Measurements from ENCODE around the gene DMXL2.
"Not testable (repeated sequence)": the region's sequence is repeated elsewhere in the genome, so short reads cannot be mapped to it uniquely, and the experiment has no call there.

The DMXL2 gene

GRCh38 chr15:51576911-51577500, 45.6 kb downstream of the DMXL2 start:
- peak; percentile 89 for DNase-seq (ENCODE audit: low read depth)

DNA sequence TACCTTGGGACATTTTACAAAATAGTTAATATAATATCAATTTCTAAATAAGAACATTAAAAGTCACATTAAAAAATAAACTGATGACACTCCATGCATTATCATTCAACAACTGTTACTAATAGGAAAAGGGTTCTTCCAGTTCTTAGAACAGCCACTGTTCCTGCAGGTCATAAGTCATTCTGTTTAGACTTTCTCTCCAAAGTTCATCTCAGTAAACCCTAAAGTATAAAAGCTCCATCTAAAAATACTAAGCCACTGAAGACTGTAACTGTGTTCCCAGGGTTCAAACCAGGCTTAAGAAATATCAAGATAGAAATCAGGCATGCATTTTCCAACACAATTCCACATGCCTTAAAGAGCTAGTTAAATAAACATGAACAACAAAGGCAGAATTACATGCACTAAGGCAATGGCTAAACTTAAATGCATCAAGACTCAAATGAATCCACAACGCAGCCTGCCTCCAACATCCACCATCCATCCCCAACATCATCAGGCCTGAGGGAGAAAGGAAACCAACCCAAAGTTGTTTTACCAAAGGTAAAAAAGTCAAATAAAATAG, 46.2 kb downstream of the DMXL2 start:
- no peak for DNase-seq (ENCODE audit: low read depth)

- DNase-seq (ENCODE audit: low read depth) = no peak
Observed at GRCh38 chr15:51575775-51576174, 46.8 kb downstream of the DMXL2 start.

DNA sequence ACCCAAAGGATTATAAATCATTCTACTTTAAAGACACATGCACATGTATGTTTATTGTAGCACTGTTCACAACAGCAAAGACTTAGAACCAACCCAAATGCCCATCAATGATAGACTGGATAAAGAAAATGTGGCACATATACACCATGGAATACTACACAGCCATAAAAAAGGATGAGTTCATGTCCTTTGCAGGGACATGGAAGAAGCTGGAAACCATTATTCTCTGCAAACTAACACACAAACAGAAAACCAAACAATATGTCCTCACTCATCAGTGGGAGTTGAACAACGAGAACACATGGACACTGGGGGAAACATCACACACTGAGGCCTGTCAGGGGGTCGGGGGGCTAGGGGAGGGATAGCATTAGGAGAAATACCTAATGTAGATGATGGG, 49.2 kb downstream of the DMXL2 start:
- DNase-seq (ENCODE audit: low read depth) = not testable (repeated sequence)

GRCh38 chr15:51568939-51569784, 53.4 kb downstream of the DMXL2 start:
- DNase-seq (ENCODE audit: low read depth) = not testable (repeated sequence)

DNA sequence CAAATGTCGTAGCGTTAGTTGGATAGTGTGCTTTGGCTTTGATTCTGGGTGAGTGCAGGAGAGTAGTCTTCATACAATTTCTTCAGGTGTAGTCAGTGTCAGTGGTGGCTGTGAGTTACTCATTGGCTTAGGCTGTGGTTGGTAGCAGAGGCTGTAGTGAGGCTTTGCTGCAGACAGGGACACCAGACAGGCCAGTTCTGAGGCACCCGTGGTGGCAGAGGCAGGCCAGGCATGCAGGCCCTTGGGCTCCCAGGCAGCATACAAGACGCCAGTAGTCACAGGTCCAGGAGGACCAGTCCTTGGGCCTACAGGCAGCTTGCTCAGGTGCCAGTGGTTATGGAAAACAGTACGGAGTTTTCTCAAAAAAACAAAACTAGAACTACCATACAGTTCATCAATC, 61.3 kb downstream of the DMXL2 start:
- DNase-seq (ENCODE audit: low read depth) = no peak

- no peak for DNase-seq (ENCODE audit: low read depth)
Observed at GRCh38 chr15:51558876-51559275, 63.7 kb downstream of the DMXL2 start.

GRCh38 chr15:51558411-51558810, 64.2 kb downstream of the DMXL2 start:
- DNase-seq (ENCODE audit: low read depth) = no peak

DNA sequence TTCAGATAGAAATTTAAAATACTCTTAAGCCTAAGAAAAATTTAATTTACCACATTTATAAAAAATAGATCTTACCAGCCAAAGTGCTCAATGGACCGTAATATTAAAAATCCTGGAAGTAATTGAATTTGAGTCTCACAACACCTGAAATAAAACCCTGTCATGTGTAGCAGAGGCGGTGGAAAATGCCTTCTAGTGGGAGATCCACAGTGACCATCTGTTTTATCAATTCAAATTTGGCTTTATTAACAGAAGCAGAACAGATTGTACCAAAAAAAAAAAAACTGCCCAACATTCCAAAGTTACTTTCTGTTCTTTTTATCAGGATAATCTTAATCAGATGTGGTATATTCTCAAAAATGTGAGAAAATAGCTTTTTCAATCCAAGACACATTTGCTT, 71.7 kb downstream of the DMXL2 start:
- no peak for DNase-seq (ENCODE audit: low read depth)

DNA sequence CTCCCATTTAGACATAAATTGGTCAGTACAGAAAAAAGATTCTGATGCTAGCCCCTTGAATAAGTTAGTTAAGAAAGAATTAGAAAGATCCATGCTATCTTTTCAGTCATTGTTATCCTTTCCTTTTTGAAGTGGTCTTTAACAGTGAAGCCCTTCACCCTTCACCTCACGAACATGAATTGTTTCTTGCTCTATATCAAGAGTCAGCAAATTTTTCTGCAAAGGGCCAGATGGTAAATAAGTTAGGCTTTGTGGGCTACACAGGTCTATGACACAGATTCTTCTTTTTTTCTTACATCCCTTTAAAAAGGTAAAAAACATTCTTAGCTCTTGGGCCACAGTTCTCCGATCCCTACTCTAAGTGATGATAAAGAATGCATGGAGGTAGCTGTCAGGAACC, 74.9 kb downstream of the DMXL2 start:
- DNase-seq (ENCODE audit: low read depth) = no peak

- DNase-seq (ENCODE audit: low read depth) = peak; percentile 18
Observed at GRCh38 chr15:51536965-51537574, 85.5 kb downstream of the DMXL2 start.

DNA sequence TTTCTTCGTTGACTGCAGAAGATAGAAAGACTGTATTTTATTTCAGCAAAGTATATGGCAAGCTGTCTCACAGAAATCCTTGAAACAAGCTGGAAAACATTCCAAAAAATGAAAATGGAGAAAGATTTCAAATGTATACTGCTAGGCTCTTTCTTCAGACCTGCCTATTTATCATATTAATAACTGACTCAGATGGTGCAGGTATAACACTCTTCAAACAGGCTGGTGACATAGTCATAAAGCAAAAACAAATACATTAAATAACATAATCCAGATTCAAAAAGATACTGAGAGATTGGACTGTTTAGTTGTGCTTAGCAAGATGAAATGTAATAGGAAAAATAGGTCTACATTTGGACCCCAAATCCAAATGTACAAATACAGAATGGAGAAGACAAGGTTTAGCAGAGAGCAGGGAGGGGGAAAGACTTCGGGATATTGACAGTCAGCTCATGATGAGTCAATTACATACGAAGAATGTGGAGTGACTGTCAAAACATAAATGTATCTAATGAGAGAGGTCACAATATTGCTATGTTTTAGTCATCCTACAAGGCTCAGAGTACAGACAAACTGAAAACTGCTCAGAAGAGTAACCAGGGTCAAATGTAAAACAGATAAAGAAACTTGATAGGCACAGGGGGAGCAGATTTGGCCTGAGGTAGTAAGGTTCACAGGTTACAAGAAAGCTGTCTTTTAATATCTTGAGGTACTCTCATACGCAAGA, 88.7 kb downstream of the DMXL2 start:
- no peak for DNase-seq (ENCODE audit: low read depth)

GRCh38 chr15:51526955-51527354, 95.6 kb downstream of the DMXL2 start:
- DNase-seq (ENCODE audit: low read depth) = no peak

DNA sequence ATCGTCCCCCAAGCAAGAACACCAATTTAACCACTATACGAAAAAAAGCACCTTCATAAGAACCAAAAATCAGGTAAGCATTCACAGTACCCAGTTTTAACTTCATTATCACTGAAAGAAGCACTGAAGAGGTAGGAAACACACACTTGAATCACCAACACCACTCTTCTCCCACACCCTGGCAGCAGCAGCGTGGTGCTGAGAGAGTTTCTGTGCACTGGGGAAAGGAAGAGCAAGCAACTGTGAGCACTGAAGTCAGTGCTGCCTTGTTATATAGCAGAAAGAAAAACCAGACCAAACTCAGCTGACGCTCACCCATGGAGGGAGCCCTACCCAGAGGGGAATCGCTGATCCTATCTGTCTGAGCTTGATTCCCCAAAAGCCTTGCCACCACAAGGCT, 98.2 kb downstream of the DMXL2 start:
- no peak for DNase-seq (ENCODE audit: low read depth)

GRCh38 chr15:51516291-51516690, 106.3 kb downstream of the DMXL2 start:
- no peak for DNase-seq (ENCODE audit: low read depth)

DNA sequence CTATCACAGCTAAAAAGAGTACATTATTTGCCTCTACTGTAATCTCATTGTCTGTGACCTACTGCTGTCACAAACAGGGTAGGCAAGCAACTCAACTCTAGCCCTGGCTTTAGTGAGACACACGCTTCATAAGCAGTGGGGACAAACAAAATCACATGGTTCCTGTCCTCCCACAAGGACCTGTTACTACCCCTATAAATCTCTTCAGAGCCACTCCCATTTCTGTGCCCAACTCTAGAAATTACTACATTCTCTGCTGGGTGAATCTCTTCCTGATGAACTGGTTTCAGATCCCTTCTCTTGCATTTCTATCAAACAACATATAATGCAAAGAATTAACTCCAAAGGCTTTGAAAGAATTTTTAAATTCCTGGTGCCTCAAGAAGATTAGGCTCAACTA, 117.3 kb downstream of the DMXL2 start:
- no peak for DNase-seq (ENCODE audit: low read depth)

DNA sequence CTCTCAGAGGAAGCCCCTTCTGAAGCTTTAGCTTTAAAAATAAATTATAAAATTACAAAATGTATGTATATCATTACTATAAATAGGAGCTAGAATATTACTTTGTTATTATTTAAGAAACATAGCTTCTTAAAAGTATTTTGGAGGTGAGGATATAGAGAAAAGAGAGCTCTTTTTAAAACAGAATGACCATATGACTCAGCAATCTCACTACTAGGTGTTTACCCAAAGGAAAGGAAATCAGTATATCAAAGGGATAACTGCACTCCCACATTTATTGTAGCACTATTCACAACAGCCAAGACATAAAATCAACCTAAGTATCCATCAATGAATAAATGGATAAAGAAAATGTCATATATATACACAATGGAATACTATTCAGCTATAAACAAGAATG, 119.6 kb downstream of the DMXL2 start:
- DNase-seq (ENCODE audit: low read depth) = no peak

- peak; percentile 40 for DNase-seq (ENCODE audit: low read depth)
Observed at GRCh38 chr15:51499379-51499976, 123.1 kb downstream of the DMXL2 start.

GRCh38 chr15:51497806-51498205, 124.8 kb downstream of the DMXL2 start:
- no peak for DNase-seq (ENCODE audit: low read depth)

- DNase-seq (ENCODE audit: low read depth) = no peak
Observed at GRCh38 chr15:51496246-51496645, 126.3 kb downstream of the DMXL2 start.

- no peak for DNase-seq (ENCODE audit: low read depth)
Observed at GRCh38 chr15:51494411-51495314, 127.9 kb downstream of the DMXL2 start.

Measured in fibroblast of gingiva (primary cell).